HepG2 (cell line): Measurements from ENCODE around the gene HUNK. TPM values are rescaled to one million over a fixed set of nuclear protein-coding genes. Genes with fewer than 3 reads are reported as not detected.
A peak's percentile ranks its signal among the peaks of the same experiment; 100 is the strongest.

Experiments used
- CAMTA2 ChIP-seq: sonication (generic); formaldehyde crosslinking; IDR thresholded peaks from 2 replicates; pipeline ENCODE4 v1.4.0; 2020; ENCODE audit warnings: mild to moderate bottlenecking, missing genetic modification reagents, borderline replicate concordance
- CEBPG ChIP-seq: IDR thresholded peaks from 2 replicates; pipeline ENCODE4 v1.6.1; 2016
- EEA1 ChIP-seq: sonication (generic); formaldehyde crosslinking; IDR thresholded peaks from 2 replicates; pipeline ENCODE4 v1.5.1; 2020; ENCODE audit warnings: mild to moderate bottlenecking, missing genetic modification reagents, borderline replicate concordance
- FOXK2 ChIP-seq: fragments of 450-650 bp; IDR thresholded peaks from 2 replicates; pipeline ENCODE4 v1.6.1; 2016
- MEIS2 ChIP-seq: sonication (generic); formaldehyde crosslinking; IDR thresholded peaks from 2 replicates; pipeline ENCODE4 v1.9.0; 2021; ENCODE audit warnings: mild to moderate bottlenecking, missing genetic modification reagents
- MIER2 ChIP-seq: IDR thresholded peaks from 2 replicates; pipeline ENCODE4 v1.6.1; 2016; ENCODE audit warnings: missing biosample characterization, missing genetic modification reagents
- MYC ChIP-seq: sonication (generic); formaldehyde crosslinking; IDR thresholded peaks from 2 replicates; pipeline ENCODE4 v1.9.0; 2021; ENCODE audit warnings: missing genetic modification reagents, borderline replicate concordance
- NBN ChIP-seq: fragments of 450-650 bp; conservative IDR thresholded peaks from 2 replicates; pipeline ENCODE4 v1.6.1; 2017
- NFIC ChIP-seq: IDR thresholded peaks from 2 replicates; pipeline ENCODE4 v1.6.1; 2012; ENCODE audit warnings: mild to moderate bottlenecking, low read length, inconsistent platforms
- SIX1 ChIP-seq: sonication (generic); formaldehyde crosslinking; IDR thresholded peaks from 2 replicates; pipeline ENCODE4 v1.4.0; 2020; ENCODE audit warnings: missing genetic modification reagents, borderline replicate concordance
- ZBTB42 ChIP-seq: sonication (generic); formaldehyde crosslinking; IDR thresholded peaks from 2 replicates; pipeline ENCODE4 v1.5.0; 2020; ENCODE audit warnings: mild to moderate bottlenecking, missing genetic modification reagents
- ZC3H13 ChIP-seq: sonication (generic); formaldehyde crosslinking; IDR thresholded peaks from 2 replicates; pipeline ENCODE4 v1.8.1; 2023; ENCODE audit warnings: mild to moderate bottlenecking, missing genetic modification reagents, moderate library complexity
- ZNF337 ChIP-seq: sonication (generic); formaldehyde crosslinking; IDR thresholded peaks from 2 replicates; pipeline ENCODE4 v1.5.1; 2020; ENCODE audit warnings: missing genetic modification reagents, low read depth, mild to moderate bottlenecking, borderline replicate concordance
- ZNF354B ChIP-seq: sonication (generic); formaldehyde crosslinking; IDR thresholded peaks from 2 replicates; pipeline ENCODE4 v1.8.0; 2022; ENCODE audit warnings: mild to moderate bottlenecking, missing genetic modification reagents
- ZNF616 ChIP-seq: sonication (generic); formaldehyde crosslinking; IDR thresholded peaks from 2 replicates; pipeline ENCODE4 v1.5.0; 2020; ENCODE audit warnings: low read depth, mild to moderate bottlenecking, missing genetic modification reagents
- polyA plus RNA-seq, 8 experiments: library from polyadenylated mRNA; depleted of rRNA in 3 of 8; stranded (reverse) in 7 of 8; unstranded in 1 of 8; fragments of >200 nt; fragmentation: Illumina TruSeq in 4 of 8; extraction: Trizol in 4 of 8; gene quantifications; 2 replicates each; pipeline versions ENCODE4 v1.2.1 to v1.2.3, GENCODE V29; 2011 to 2016; ENCODE audit warnings: low read depth in 4 of 8, missing spikeins in 1 of 8, mixed read lengths in 1 of 8; ENCODE audit not compliant: insufficient read depth in 1 of 8
- total RNA-seq, 5 experiments: library from RNA; depleted of rRNA; stranded (reverse); fragments of >200 nt; fragmentation: Illumina TruSeq; extraction: Trizol; gene quantifications; 2 replicates each; pipeline ENCODE4 v1.2.3, GENCODE V29; 2016; ENCODE audit warnings: low read depth in 1 of 5
- TF ChIP-seq, protein P1 (sequence below): sonication (generic); formaldehyde crosslinking; IDR thresholded peaks from 2 replicates; pipeline ENCODE4 v1.4.0; 2020; ENCODE audit warnings: missing genetic modification reagents
- TF ChIP-seq, protein P2 (sequence below): sonication (generic); formaldehyde crosslinking; IDR thresholded peaks from 2 replicates; pipeline ENCODE4 v1.5.0; 2020; ENCODE audit warnings: mild to moderate bottlenecking, missing genetic modification reagents, moderate library complexity
- TF ChIP-seq, protein P3 (sequence below): sonication (generic); formaldehyde crosslinking; IDR thresholded peaks from 2 replicates; pipeline ENCODE4 v1.8.1; 2022; ENCODE audit warnings: mild to moderate bottlenecking, missing genetic modification reagents
- TF ChIP-seq, protein P4 (sequence below): IDR thresholded peaks from 2 replicates; pipeline ENCODE4 v1.6.1; 2012; ENCODE audit warnings: low read depth, low read length, improper control_type of control experiment

HUNK gene
- total and polyA plus RNA-seq, 2 of the 13 experiments (the other 11 are each of a cell fraction or from before 2014, with no cell fraction given) = 1.8 to 1.9 TPM

DNA sequence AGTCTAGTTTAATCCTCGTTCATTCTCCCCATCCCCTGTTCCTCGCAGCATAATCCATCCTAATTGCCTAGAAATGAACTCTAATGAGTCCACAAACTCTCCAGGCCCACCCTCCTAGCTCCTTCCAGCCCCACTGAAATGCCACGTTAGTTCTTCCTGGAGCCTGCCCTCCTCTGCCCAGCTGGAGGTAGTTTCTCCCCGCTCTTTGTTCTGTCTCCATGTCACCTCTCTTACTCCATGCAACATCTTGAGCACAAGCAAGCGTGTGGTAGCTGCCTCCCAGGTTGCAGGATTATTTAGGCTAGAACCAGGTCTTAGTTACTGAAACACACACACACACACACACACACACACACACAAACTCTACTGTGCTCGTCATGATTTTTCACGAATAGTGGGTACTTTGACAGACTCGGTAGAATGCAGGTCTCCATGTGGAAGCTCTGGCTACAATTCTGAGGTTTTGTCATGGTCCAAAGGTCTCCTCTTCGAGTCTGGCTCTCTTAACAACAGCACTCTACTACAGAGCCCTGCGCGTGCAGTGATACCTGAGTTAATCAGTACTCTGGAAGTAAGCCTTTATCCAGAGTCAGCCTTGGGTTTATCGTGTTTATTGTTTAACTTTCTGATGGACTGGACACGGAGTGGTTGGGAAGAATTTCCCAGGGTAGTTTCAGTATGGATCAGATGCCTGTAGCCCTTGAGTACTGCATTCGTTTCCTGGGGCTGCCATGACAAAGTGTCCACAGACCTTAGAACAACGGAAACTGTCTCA lies 27.5 kb downstream of the HUNK start (continued):
- TF ChIP-seq MYC = no peak
- TF ChIP-seq, protein P1, sequence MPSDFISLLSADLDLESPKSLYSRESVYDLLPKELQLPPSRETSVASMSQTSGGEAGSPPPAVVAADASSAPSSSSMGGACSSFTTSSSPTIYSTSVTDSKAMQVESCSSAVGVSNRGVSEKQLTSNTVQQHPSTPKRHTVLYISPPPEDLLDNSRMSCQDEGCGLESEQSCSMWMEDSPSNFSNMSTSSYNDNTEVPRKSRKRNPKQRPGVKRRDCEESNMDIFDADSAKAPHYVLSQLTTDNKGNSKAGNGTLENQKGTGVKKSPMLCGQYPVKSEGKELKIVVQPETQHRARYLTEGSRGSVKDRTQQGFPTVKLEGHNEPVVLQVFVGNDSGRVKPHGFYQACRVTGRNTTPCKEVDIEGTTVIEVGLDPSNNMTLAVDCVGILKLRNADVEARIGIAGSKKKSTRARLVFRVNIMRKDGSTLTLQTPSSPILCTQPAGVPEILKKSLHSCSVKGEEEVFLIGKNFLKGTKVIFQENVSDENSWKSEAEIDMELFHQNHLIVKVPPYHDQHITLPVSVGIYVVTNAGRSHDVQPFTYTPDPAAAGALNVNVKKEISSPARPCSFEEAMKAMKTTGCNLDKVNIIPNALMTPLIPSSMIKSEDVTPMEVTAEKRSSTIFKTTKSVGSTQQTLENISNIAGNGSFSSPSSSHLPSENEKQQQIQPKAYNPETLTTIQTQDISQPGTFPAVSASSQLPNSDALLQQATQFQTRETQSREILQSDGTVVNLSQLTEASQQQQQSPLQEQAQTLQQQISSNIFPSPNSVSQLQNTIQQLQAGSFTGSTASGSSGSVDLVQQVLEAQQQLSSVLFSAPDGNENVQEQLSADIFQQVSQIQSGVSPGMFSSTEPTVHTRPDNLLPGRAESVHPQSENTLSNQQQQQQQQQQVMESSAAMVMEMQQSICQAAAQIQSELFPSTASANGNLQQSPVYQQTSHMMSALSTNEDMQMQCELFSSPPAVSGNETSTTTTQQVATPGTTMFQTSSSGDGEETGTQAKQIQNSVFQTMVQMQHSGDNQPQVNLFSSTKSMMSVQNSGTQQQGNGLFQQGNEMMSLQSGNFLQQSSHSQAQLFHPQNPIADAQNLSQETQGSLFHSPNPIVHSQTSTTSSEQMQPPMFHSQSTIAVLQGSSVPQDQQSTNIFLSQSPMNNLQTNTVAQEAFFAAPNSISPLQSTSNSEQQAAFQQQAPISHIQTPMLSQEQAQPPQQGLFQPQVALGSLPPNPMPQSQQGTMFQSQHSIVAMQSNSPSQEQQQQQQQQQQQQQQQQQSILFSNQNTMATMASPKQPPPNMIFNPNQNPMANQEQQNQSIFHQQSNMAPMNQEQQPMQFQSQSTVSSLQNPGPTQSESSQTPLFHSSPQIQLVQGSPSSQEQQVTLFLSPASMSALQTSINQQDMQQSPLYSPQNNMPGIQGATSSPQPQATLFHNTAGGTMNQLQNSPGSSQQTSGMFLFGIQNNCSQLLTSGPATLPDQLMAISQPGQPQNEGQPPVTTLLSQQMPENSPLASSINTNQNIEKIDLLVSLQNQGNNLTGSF (CRISPR knock-in tag) = no peak
- TF ChIP-seq ZNF337 (CRISPR knock-in tag) = no peak
- no peak for TF ChIP-seq NBN
- TF ChIP-seq, protein P2, sequence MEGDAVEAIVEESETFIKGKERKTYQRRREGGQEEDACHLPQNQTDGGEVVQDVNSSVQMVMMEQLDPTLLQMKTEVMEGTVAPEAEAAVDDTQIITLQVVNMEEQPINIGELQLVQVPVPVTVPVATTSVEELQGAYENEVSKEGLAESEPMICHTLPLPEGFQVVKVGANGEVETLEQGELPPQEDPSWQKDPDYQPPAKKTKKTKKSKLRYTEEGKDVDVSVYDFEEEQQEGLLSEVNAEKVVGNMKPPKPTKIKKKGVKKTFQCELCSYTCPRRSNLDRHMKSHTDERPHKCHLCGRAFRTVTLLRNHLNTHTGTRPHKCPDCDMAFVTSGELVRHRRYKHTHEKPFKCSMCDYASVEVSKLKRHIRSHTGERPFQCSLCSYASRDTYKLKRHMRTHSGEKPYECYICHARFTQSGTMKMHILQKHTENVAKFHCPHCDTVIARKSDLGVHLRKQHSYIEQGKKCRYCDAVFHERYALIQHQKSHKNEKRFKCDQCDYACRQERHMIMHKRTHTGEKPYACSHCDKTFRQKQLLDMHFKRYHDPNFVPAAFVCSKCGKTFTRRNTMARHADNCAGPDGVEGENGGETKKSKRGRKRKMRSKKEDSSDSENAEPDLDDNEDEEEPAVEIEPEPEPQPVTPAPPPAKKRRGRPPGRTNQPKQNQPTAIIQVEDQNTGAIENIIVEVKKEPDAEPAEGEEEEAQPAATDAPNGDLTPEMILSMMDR (CRISPR knock-in tag) = no peak
- TF ChIP-seq ZNF616 (CRISPR knock-in tag) = no peak
- no peak for TF ChIP-seq EEA1 (CRISPR knock-in tag)
- no peak for TF ChIP-seq ZBTB42 (CRISPR knock-in tag)
- no peak for TF ChIP-seq ZNF354B (CRISPR knock-in tag)
- TF ChIP-seq SIX1 (CRISPR knock-in tag) = peak; percentile 49; the same call in 1 of the 2 replicates
- TF ChIP-seq, protein P3, sequence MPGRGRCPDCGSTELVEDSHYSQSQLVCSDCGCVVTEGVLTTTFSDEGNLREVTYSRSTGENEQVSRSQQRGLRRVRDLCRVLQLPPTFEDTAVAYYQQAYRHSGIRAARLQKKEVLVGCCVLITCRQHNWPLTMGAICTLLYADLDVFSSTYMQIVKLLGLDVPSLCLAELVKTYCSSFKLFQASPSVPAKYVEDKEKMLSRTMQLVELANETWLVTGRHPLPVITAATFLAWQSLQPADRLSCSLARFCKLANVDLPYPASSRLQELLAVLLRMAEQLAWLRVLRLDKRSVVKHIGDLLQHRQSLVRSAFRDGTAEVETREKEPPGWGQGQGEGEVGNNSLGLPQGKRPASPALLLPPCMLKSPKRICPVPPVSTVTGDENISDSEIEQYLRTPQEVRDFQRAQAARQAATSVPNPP = no peak
- TF ChIP-seq MIER2 (CRISPR knock-in tag) = no peak
- no peak for TF ChIP-seq MEIS2 (CRISPR knock-in tag)
- TF ChIP-seq CAMTA2 (CRISPR knock-in tag) = no peak
- peak; percentile 41 for TF ChIP-seq CEBPG (CRISPR knock-in tag)
- no peak for TF ChIP-seq ZC3H13 (CRISPR knock-in tag)
- TF ChIP-seq, protein P4, sequence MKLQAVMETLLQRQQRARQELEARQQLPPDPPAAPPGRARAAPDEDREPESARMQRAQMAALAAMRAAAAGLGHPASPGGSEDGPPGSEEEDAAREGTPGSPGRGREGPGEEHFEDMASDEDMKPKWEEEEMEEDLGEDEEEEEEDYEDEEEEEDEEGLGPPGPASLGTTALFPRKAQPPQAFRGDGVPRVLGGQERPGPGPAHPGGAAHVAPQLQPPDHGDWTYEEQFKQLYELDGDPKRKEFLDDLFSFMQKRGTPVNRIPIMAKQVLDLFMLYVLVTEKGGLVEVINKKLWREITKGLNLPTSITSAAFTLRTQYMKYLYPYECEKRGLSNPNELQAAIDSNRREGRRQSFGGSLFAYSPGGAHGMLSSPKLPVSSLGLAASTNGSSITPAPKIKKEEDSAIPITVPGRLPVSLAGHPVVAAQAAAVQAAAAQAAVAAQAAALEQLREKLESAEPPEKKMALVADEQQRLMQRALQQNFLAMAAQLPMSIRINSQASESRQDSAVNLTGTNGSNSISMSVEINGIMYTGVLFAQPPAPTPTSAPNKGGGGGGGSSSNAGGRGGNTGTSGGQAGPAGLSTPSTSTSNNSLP = peak; percentile 93
- TF ChIP-seq FOXK2 = 0 out of 2 replicates have a peak, but pooled peaks have one; percentile 62
- no peak for TF ChIP-seq NFIC
